Upper lobe of left lung (tissue), 4 donors: ENCODE data around the gene UVSSA.

Experiments used
- POLR2A ChIP-seq, 4 donors: fragments of 450-650 bp; IDR thresholded peaks; one replicate each; pipeline ENCODE4 v1.5.1; 2016 to 2017; ENCODE audit warnings: antibody characterized with exemption in 4 of 4, mild to moderate bottlenecking in 2 of 4
- TF ChIP-seq, protein P1 (sequence below), 6 experiments: fragments of 450-650 bp in 4 of 6; fragments of 200-600 bp in 2 of 6; sonication (generic) in 2 of 6; IDR thresholded peaks; one replicate each; pipeline ENCODE4 v1.5.1; 2016 to 2019; ENCODE audit warnings: antibody characterized with exemption in 6 of 6

DNA sequence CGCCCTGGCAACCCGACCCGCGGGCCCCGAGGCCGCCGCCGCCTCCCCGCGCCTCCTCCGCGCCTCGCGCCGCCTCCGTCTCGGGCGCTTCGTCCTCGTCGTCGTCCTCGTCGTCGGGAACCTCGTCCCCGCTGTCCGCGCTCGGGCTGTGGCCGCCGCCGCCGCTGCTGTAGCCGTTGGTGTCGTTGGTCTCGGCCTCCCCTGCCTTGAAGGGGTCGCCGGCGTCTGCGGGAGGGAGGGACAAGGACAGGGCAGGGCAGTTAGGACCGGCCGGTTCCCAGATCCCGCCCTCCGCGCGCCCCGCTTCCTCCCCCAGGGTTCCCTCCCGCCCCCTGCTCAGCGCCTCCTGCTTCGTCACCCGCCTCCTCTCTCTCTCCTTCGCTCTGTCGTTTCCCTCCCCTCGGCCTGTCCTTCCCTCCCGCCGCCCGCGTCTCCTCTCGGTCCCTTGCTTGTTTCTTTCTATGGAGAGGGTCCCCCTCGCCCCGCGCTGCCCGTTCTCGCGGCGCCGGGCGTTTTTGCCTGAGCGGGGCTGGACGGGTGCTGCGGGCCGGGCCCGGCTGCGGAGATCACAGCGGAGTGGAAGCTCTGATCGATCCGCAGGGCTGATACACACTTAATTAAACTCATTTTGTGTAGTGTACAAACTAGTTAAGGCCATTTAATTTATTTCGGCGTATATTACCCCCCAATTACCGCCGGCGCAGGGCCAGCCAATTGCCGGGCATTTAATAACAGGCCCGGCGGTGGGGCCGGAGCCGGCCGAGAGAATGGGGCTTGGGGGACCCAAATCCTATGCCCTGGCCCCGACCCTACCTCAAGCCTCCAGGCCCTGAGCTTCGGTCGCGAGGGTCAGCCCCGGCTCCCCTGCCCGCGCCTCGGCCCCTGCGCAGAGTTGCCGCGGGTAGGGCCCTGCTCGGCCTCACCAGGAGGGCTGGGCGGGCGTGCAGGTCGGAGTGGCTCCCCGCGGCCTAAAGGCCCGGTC lies 56.9 kb downstream of the UVSSA start:
- no peak for TF ChIP-seq POLR2A (IDR thresholded peaks at IDR 0.05)
- TF ChIP-seq, protein P1, sequence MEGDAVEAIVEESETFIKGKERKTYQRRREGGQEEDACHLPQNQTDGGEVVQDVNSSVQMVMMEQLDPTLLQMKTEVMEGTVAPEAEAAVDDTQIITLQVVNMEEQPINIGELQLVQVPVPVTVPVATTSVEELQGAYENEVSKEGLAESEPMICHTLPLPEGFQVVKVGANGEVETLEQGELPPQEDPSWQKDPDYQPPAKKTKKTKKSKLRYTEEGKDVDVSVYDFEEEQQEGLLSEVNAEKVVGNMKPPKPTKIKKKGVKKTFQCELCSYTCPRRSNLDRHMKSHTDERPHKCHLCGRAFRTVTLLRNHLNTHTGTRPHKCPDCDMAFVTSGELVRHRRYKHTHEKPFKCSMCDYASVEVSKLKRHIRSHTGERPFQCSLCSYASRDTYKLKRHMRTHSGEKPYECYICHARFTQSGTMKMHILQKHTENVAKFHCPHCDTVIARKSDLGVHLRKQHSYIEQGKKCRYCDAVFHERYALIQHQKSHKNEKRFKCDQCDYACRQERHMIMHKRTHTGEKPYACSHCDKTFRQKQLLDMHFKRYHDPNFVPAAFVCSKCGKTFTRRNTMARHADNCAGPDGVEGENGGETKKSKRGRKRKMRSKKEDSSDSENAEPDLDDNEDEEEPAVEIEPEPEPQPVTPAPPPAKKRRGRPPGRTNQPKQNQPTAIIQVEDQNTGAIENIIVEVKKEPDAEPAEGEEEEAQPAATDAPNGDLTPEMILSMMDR (IDR thresholded peaks at IDR 0.05): no peak
